Stomach (tissue), 4 donors: ENCODE data around the gene THADA.
A peak's percentile ranks its signal among the peaks of the same experiment; 100 is the strongest.

Experiments
- EP300 ChIP-seq: sonication (generic); formaldehyde crosslinking; IDR thresholded peaks from one replicate; pipeline ENCODE4 v1.6.1; 2017; ENCODE audit warnings: antibody characterized with exemption
- POLR2A ChIP-seq, 4 donors: fragments of 450-650 bp; IDR thresholded peaks; one replicate each; pipeline ENCODE4 v1.6.1; 2016; ENCODE audit warnings: antibody characterized with exemption in 4 of 4, control low read depth in 2 of 4, mild to moderate bottlenecking in 1 of 4, moderate library complexity in 1 of 4
- POLR2AphosphoS5 ChIP-seq, 3 donors: sonication (generic); formaldehyde crosslinking; IDR thresholded peaks; one replicate each; pipeline ENCODE4 v1.6.1; 2016; ENCODE audit warnings: antibody characterized with exemption in 3 of 3
- TF ChIP-seq, protein P1 (sequence below), 7 experiments: fragments of 450-650 bp in 4 of 7; fragments of 200-600 bp in 3 of 7; sonication (generic) in 3 of 7; IDR thresholded peaks; one replicate each; pipeline ENCODE4 v1.5.1; 2016 to 2019; ENCODE audit warnings: antibody characterized with exemption in 7 of 7, control low read depth in 2 of 7, mild to moderate bottlenecking in 1 of 7

DNA sequence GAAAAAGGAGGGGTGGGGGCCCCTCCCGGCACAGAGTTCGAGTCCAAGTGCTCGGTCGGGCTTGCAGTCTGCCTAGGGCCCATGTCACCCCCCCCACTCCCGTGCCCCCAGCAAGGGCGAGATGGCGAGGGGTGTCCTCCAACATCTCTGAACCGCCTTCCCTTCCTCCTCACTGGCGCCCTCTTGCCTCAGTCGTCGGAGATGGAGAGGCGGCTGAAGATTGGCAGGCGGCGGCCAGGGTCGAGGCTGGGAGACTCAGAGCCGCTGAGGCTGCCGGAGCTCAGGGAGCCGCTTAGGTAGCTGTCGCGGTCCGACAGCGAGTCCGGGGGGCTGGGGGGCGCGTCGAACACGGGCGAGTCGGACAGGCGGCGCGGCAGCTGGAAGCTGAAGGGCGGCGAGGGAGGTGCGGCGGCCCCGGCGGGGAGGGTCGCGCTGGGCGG lies 371.7 kb downstream of the THADA start:
- TF ChIP-seq, protein P1, sequence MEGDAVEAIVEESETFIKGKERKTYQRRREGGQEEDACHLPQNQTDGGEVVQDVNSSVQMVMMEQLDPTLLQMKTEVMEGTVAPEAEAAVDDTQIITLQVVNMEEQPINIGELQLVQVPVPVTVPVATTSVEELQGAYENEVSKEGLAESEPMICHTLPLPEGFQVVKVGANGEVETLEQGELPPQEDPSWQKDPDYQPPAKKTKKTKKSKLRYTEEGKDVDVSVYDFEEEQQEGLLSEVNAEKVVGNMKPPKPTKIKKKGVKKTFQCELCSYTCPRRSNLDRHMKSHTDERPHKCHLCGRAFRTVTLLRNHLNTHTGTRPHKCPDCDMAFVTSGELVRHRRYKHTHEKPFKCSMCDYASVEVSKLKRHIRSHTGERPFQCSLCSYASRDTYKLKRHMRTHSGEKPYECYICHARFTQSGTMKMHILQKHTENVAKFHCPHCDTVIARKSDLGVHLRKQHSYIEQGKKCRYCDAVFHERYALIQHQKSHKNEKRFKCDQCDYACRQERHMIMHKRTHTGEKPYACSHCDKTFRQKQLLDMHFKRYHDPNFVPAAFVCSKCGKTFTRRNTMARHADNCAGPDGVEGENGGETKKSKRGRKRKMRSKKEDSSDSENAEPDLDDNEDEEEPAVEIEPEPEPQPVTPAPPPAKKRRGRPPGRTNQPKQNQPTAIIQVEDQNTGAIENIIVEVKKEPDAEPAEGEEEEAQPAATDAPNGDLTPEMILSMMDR (IDR thresholded peaks at IDR 0.05) = peak in 1 of 7 experiments; percentile 12
- TF ChIP-seq EP300 = no peak
- no peak for TF ChIP-seq POLR2A (IDR thresholded peaks at IDR 0.05)
- TF ChIP-seq POLR2AphosphoS5 (IDR thresholded peaks at IDR 0.05) = peak in 2 of 3 donors; percentile 78 to 87
